Tibial artery (tissue), 4 donors: ENCODE results near the gene TASL.

Experiments
- DNase-seq, 2 donors: peaks; one replicate each; pipeline ENCODE4 v3.0.0-alpha.2; 2019
- H3K27ac ChIP-seq, 2 donors: fragments of 200-600 bp; sonication (generic) in 1 of 2; 1 replicate in 1 of 2; 2 replicates in 1 of 2; pipeline ENCODE4 v1.5.1; 2018 to 2019; ENCODE audit warnings: mild to moderate bottlenecking in 1 of 2
- H3K27me3 ChIP-seq, 2 donors: fragments of 200-600 bp; sonication (generic) in 1 of 2; one replicate each; pipeline versions ENCODE4 v1.5.1 to v1.6.0; 2016 to 2019
- H3K36me3 ChIP-seq, 3 donors: fragments of 200-600 bp; sonication (generic) in 2 of 3; one replicate each; pipeline ENCODE4 v1.5.1; 2016 to 2019; ENCODE audit warnings: mild to moderate bottlenecking in 2 of 3
- H3K4me1 ChIP-seq, 4 donors: fragments of 200-600 bp; sonication (generic) in 2 of 4; 1 replicate in 3 of 4; 2 replicates in 1 of 4; pipeline ENCODE4 v1.5.1; 2016 to 2019
- H3K4me3 ChIP-seq, 2 donors: fragments of 200-600 bp; sonication (generic) in 1 of 2; 1 replicate in 1 of 2; 2 replicates in 1 of 2; pipeline ENCODE4 v1.5.1; 2018 to 2019; ENCODE audit warnings: mild to moderate bottlenecking in 2 of 2
- H3K9me3 ChIP-seq, 3 donors: fragments of 200-600 bp; sonication (generic) in 1 of 3; one replicate each; pipeline ENCODE4 v1.5.1; 2016 to 2019
- intact Hi-C: fragments of 100-400 bp; cut with DNase I; formaldehyde crosslinking; loops from one replicate; pipeline ENCODE4 v1.15.0; 2023; ENCODE audit warnings: low total_unique reads
- TF ChIP-seq, protein P1 (sequence below), 2 experiments: fragments of 200-600 bp in 1 of 2; fragments of 450-650 bp in 1 of 2; IDR thresholded peaks; one replicate each; pipeline ENCODE4 v1.5.1; 2017 to 2019; ENCODE audit warnings: antibody characterized with exemption in 2 of 2, mild to moderate bottlenecking in 1 of 2, moderate library complexity in 1 of 2

The TASL gene

DNA sequence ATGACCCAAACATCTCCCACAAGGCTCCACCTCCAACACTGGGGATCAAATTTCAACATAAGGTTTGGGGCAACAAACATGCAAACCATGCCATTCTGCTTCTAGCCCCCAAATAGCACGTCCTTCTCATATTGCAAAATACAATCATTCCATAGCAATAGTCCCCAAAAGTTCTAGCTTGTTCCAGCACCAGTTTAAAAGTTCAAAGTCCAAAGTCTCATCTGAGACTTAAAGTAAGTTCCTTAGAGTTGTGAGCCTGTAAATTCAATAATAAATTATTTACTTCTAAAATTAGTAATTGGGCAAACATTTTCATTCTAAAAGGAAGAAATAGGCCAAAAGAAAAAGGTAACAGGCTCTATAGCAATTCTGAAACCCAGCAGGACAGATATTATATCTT, 8.9 kb upstream of the TASL start:
- H3K27me3 ChIP-seq: no peaks in the 10 kb centered on the region
- no peak for DNase-seq
- H3K4me1 ChIP-seq: no peaks in the 10 kb centered on the region
- no peaks in the 10 kb centered on the region for H3K9me3 ChIP-seq
- H3K4me3 ChIP-seq: no peak overlapping the region
- TF ChIP-seq, protein P1, sequence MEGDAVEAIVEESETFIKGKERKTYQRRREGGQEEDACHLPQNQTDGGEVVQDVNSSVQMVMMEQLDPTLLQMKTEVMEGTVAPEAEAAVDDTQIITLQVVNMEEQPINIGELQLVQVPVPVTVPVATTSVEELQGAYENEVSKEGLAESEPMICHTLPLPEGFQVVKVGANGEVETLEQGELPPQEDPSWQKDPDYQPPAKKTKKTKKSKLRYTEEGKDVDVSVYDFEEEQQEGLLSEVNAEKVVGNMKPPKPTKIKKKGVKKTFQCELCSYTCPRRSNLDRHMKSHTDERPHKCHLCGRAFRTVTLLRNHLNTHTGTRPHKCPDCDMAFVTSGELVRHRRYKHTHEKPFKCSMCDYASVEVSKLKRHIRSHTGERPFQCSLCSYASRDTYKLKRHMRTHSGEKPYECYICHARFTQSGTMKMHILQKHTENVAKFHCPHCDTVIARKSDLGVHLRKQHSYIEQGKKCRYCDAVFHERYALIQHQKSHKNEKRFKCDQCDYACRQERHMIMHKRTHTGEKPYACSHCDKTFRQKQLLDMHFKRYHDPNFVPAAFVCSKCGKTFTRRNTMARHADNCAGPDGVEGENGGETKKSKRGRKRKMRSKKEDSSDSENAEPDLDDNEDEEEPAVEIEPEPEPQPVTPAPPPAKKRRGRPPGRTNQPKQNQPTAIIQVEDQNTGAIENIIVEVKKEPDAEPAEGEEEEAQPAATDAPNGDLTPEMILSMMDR (IDR thresholded peaks at IDR 0.05): no peak
- H3K36me3 ChIP-seq: no peaks in the 10 kb centered on the region
- H3K27ac ChIP-seq: no peak overlapping the region
- intact Hi-C loops: no loop called here

- no peaks in the 10 kb centered on the region for H3K36me3 ChIP-seq
- no peaks in the 10 kb centered on the region for H3K9me3 ChIP-seq
- no peak for DNase-seq
- no peaks in the 10 kb centered on the region for H3K4me1 ChIP-seq
- no peaks in the 10 kb centered on the region for H3K27me3 ChIP-seq
- TF ChIP-seq, protein P1 (IDR thresholded peaks at IDR 0.05): no peak
- no peak overlapping the region for H3K27ac ChIP-seq
- intact Hi-C loops: no loop called here
- no peak overlapping the region for H3K4me3 ChIP-seq
Observed at GRCh38 chrX:30582664-30583063, 5.1 kb upstream of the TASL start.

GRCh38 chrX:30580641-30581040, 3.1 kb upstream of the TASL start:
- intact Hi-C loops: no loop called here
- Histone ChIP-seq H3K4me3 (no peak overlapping the region), H3K9me3 (no peaks in the 10 kb centered on the region), H3K4me1 (no peaks in the 10 kb centered on the region), H3K36me3 (no peaks in the 10 kb centered on the region), H3K27ac (no peak overlapping the region), H3K27me3 (no peaks in the 10 kb centered on the region)
- no peak for DNase-seq
- TF ChIP-seq, protein P1 (IDR thresholded peaks at IDR 0.05): no peak

- no peaks in the 10 kb centered on the region for H3K4me1 ChIP-seq
- H3K36me3 ChIP-seq: no peaks in the 10 kb centered on the region
- intact Hi-C loops: loop anchor here (10.0 kb wide), 1 partner anchor 128 kb away; no protein-coding TSS in a partner anchor
- DNase-seq: no peak
- TF ChIP-seq, protein P1 (IDR thresholded peaks at IDR 0.05): no peak
- no peak overlapping the region for H3K4me3 ChIP-seq
- H3K9me3 ChIP-seq: no peaks in the 10 kb centered on the region
- H3K27ac ChIP-seq: no peak overlapping the region
- no peaks in the 10 kb centered on the region for H3K27me3 ChIP-seq
Observed at GRCh38 chrX:30576881-30577280, 685 bp downstream of the TASL start.

DNA sequence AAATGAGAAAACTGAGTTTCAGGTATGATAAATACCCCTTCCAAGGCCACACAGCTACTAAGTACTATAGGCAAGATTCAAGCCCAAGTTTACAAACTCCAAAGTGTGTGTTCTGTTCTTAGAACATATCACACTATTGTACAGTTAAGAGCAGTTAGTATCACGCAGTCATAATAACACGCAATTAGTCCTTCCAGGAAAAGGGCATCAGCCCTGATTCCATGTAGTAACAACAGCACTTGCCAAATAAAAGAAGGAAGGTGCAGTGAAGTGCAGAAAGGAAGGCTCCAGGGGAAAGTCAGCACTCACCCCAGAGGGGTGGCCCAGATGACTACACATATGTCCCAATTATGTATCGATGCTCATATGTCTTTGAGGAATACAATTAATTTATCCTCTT, 4.4 kb downstream of the TASL start:
- H3K36me3 ChIP-seq: no peaks in the 10 kb centered on the region
- no peak overlapping the region for H3K4me3 ChIP-seq
- intact Hi-C loops: loop anchor here (10.0 kb wide), 1 partner anchor 132 kb away; no protein-coding TSS in a partner anchor
- DNase-seq: no peak
- no peaks in the 10 kb centered on the region for H3K27me3 ChIP-seq
- TF ChIP-seq, protein P1 (IDR thresholded peaks at IDR 0.05): no peak
- H3K4me1 ChIP-seq: no peaks in the 10 kb centered on the region
- no peak overlapping the region for H3K27ac ChIP-seq
- H3K9me3 ChIP-seq: no peaks in the 10 kb centered on the region

- H3K27ac ChIP-seq: no peak overlapping the region
- H3K4me3 ChIP-seq: no peak overlapping the region
- intact Hi-C loops: loop anchor here (10.0 kb wide), 1 partner anchor 132 kb away; no protein-coding TSS in a partner anchor
Observed at GRCh38 chrX:30572678-30573077, 4.9 kb downstream of the TASL start.

More at GRCh38 chrX:30572678-30573077, 4.9 kb downstream of the TASL start:
- Histone ChIP-seq H3K4me1 (no peaks in the 10 kb centered on the region), H3K27me3 (no peaks in the 10 kb centered on the region), H3K9me3 (no peaks in the 10 kb centered on the region), H3K36me3 (no peaks in the 10 kb centered on the region)
- TF ChIP-seq, protein P1 (IDR thresholded peaks at IDR 0.05): no peak
- DNase-seq: no peak
